ENCODE measurements around the gene COLQ. TPM values are rescaled to one million over a fixed set of nuclear protein-coding genes. Genes with fewer than 3 reads are reported as not detected.

COLQ gene
- total and polyA plus RNA-seq, 4 donors = 0.27 to 2.6 (median 0.67) TPM

- H3K27ac ChIP-seq (ENCODE audit: low read depth in 1 of 2, low read length in 2 of 2) = no peak overlapping the region
Observed at GRCh38 chr3:15528854-15529537, 7.5 kb upstream of the COLQ start.

More at GRCh38 chr3:15528854-15529537, 7.5 kb upstream of the COLQ start:
- TF ChIP-seq NR2F2 (IDR thresholded peaks at IDR 0.05) (no peak), ZBTB33 (IDR thresholded peaks at IDR 0.05) (no peak), RAD21 (IDR thresholded peaks at IDR 0.05) (no peak), ATF3 (IDR thresholded peaks at IDR 0.05) (no peak), RXRA (IDR thresholded peaks at IDR 0.05) (no peak), MAX (IDR thresholded peaks at IDR 0.05) (no peak), HNF4A (conservative IDR thresholded peaks at IDR 0.05) (no peak), GABPA (IDR thresholded peaks at IDR 0.05 in 1 of 2, conservative IDR thresholded peaks at IDR 0.05 in 1 of 2) (no peak), EGR1 (IDR thresholded peaks at IDR 0.05; ENCODE audit: low read depth in 2 of 2) (no peak), REST (IDR thresholded peaks at IDR 0.05) (no peak), SP1 (IDR thresholded peaks at IDR 0.05) (no peak), TAF1 (conservative IDR thresholded peaks at IDR 0.05) (no peak), CTCF (IDR thresholded peaks at IDR 0.05; ENCODE audit: low read depth, low read length, missing input control) (no peak), FOXA1 (IDR thresholded peaks at IDR 0.05) (no peak), FOXA2 (IDR thresholded peaks at IDR 0.05) (no peak), JUND (IDR thresholded peaks at IDR 0.05) (no peak), YY1 (IDR thresholded peaks at IDR 0.05) (no peak)
- H3K9ac ChIP-seq (ENCODE audit: low read depth in 1 of 2, low read length in 2 of 2) = no peak overlapping the region
- no peak overlapping the region for H3K4me3 ChIP-seq (ENCODE audit: low read depth in 1 of 3, low read length in 3 of 3)
- WGBS = 95% methylated on average over 4 of the region's 4 CpGs
- H3K27me3 ChIP-seq (ENCODE audit: control insufficient read depth in 4 of 4, insufficient read depth in 4 of 4, low read length in 3 of 4) = no peaks in the 10 kb centered on the region
- no peak for DNase-seq (ENCODE audit: low spot score)
- no peaks in the 10 kb centered on the region for H3K36me3 ChIP-seq (ENCODE audit: control insufficient read depth in 4 of 4, insufficient read depth in 3 of 4, low read depth in 1 of 4, low read length in 3 of 4)
- no peaks in the 10 kb centered on the region for H3K4me1 ChIP-seq (ENCODE audit: control insufficient read depth in 4 of 4, insufficient read depth in 4 of 4, low read length in 3 of 4)
- H3K9me3 ChIP-seq (ENCODE audit: control insufficient read depth in 4 of 4, low read length in 3 of 4) = no peaks in the 10 kb centered on the region
